HG03060 (cell line): ENCODE results near the gene DNMT3B.
"Not testable (repeated sequence)": the region's sequence is repeated elsewhere in the genome, so short reads cannot be mapped to it uniquely, and the experiment has no call there.

ENCODE experiments used
- ATAC-seq: cut with Tn5 transposase; IDR thresholded peaks from one replicate; pipeline ENCODE4 v1.9.1; 2021; ENCODE audit warnings: low read depth, moderate number of reproducible peaks; ENCODE audit not compliant: unreplicated experiment

Gene DNMT3B

DNA sequence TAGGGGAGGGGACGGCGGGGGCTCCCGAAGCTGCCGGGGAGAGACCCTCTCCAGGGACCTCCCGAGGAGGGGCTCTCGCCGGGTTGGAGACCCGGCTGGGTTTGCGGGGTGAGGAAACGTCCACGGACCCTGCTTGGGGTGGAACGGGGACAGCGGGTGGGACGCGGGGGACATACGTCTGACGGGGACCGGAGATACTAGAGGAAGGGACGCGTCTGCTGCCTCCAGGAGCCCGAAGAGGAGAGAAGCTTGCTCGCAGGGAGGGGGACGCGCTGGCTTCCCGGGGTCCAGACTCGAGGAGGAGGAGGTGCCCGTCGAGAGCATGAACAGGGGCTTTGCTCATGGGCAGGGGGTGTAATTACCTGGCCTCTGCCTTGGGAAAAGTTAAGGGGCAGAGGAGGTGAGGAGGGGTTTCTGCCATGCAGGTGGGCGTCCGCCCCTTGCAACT, 593 bp downstream of the DNMT3B start:
- no peak for ATAC-seq

DNA sequence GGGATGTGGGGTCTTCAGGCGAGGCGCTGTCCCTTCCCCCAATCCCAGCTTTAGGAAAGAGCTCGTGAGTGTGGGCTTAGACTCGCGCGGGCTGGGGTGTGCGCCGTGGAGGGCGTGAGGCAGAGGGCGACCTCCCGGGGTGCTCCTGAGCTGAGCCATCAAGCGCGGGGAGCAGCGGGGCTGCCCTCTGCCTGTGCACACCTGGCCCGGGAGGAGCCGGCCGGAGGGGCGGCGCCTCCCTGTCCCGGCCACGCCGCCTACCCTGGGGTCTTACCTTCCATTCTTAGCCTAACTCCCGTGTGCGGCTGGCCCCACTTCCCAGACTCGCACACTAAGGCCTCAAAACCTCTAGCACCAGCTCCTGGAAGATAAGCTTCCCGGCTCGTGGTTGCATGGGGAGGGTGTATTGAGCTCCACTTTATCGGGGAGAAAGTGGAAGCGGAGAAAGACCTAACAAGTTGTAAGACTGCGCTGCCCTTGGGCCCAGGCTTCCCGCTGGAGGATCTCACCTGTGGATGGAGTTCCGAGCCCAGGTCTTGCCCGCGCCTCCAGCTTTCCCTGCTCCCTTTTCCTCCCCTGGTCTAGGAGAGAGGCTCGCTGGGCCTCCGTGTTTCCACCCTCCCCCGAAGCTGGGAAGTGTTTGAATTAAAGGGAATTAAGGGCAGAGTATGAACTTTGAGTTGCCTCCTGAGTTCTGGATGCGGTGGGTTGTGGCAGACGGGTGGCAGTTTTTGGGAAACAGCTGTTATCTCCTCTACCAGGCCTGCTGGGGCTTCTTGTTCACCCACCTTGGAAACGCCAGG, 1.2 kb downstream of the DNMT3B start:
- ATAC-seq, result no peak

DNA sequence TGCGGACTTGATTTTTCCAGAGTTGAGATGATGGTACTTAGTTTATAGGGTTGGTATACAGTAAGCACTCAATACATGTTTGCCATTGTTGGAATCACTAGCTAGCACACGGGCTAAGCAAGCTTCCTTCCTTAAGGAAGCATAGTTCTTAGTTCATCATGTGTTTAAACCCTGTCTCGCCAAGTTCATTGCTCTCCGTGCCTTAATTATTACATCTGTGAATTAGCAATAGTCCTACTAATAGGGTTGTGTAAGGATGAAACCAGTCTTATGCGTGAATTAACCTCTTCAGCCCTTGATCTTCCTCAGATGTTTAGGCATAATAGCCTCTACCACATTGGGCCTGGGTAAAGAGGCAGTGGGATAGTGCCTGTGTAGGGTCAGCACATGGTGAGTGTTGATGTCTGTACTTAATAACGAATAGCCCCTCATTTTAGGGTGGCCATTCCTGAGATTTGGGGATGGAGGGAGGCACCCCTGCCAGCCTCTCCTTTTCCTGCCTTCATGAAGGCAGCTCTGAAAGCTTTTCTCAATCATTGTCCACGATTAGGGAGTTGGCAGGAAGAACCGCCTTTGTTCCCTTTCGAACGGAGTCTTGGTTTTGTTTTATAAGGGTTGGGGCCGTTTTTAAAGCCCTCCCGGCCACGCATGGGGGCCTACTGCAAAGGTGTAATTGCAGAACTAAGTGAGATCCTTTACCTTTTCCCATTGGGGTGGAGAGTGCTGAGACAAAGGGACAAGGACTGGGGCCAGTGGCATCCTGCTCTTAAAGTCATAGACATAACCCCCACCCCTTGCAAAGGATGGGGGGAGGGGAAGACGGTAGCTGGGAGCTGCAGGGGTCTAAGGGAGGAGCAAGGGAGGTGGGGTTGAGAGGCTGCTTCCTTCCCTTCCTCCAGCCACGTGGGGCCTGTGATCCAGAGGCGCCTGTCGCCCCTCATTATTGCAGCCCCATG, 2.1 kb downstream of the DNMT3B start:
- ATAC-seq, result no peak

DNA sequence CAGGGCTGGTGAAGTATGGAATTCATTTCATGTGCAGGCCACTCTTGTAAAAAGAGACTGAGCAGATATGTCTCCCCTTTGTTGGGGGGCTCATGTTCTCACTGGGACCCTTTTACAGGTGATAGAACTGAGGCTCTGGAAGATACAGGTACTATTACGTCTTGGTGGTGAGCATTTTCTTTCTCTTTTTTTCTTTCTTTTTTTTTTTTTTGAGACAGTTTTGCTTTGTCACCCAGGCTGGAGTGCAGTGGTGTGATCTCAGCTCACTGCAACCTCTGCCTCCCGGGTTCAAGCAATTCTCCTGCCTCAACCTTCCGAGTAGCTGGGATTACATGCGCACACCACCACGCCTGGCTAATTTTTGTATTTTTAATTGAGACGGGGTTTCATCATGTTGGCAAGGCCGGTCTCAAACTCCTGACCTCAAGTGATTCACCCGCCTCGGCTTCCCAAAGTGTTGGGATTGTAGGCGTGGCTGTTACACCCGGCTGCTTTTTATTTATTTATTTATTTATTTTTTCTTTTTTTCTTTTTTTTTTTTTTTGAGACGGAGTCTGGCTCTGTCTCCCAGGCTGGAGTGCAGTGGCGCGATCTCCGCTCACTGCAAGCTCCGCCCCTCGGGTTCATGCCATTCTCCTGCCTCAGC, 3.2 kb downstream of the DNMT3B start:
- not testable (repeated sequence) for ATAC-seq

DNA sequence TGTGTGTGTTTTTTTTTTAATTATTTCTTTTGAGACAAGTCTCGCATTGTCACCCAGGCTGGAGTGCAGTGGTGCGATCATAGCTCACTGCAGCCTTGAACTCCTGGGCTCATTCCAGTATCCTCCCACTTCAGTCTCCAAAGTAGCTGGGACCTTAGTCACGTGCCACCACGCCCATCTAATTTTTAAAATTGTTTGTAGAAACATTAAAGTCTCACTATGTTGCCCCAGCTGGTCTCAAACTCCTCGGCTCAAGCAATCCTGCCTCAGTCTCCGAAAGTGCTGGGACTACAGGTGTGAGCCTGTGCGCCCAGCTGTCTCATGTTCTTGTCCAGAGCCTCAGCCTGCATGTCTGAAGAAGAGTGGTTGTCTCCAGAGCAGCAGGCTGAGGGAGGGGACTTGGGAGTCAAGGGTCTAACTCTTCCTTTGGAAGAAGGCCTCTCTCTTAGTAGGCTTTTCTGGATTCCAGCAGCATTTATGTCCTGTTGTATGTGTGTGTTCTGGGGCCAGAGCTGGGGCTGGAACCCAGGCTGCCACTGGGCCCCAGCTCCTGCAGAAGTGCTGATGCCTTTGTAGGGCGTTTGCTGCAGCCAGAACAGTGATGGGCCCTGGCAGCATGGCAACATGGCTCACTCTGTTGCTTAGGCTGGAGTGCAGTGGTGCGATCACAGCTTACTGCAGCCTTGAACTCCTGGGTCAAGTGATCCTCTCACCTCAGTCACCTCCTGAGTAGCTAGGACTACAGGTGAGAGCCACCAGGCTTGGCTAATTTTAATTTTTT, 5.4 kb downstream of the DNMT3B start:
- no peak for ATAC-seq

DNA sequence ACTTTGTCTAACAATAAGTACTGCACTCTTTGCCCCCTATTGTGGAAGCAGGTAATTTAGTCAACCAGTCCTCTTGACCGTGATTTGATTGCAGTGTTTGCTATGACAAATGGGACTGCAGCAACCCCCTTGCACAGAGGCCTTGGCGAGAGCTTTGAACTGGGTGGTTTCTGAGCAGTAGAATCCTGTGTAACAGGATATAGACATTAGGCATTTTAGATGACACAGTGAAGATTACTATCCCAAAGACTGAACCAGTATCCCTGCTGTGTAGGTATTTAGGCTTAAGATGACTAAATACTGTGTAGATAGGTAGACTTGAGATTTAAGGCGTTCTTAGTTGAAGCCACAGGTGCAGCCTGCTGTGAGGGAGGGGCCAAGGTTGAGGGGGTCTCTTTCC, 9.9 kb downstream of the DNMT3B start:
- no peak for ATAC-seq

DNA sequence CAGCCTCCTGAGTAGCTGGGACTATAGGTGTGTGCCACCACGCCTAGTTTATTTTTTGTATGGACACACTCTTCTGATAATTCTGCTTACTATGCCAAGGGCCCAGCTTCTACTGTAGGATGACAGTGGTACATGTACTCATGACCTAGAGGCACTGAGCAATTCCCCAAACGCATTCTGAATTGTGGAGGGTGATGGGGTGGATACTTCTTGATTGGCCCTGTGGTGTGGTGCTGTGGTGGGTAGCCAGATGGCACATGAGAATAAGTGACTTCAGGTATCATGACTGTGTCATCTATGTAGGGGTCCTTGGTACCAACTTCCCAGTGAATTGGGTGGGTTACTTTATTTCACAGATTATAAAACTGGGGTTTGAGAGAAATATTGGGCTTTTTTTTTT, 11.0 kb downstream of the DNMT3B start:
- ATAC-seq, result no peak

DNA sequence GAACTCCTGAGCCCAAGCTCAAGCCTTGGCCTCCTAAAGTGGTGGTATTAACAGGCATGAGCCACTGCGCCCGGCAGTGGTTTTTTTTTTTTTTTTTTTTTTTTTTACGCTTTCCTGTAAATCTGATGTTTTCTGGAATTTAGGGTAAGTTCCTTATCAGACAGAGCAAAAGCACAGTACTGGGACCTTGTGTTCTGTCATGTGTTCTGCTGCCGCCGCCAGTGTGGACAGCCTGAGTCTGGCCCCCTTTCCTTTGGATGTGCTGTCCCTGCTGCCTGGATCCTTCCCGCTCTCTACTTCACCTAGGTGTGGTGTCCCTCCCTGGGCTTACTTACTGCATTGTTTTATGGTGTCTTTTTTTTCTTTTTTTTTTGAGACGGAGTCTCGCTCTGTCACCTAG, 11.7 kb downstream of the DNMT3B start:
- no peak for ATAC-seq

DNA sequence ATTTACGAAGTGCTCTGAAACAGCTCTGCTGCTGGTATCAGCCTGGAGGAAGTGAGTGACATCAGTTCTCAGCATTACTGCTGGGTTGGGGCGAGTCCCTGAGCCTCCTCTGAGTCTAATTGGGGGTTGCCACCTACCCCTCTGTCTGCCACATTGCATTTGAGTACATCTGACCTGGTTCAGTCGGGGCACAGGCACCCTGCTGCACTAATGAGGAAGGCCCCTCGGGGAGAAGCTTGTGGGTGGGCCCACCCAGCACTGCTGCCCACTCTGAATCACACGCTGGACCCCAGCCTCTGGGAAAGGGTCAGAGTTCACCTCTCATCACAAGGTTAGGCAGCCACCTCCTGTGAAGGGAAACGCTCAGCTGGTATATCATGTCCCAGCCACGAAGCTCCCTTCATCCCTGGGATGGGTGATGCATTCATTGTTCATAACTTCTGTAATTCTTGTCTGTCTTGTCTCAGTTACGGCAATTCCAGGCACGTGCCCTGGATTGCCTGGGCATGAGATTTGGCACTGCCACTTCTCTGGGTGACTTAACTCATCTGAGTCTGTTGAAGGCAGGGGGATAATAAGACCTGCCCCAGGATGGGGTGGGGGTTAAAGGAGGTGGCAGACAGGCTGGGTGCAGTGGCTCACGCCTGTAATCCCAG, 13.3 kb downstream of the DNMT3B start:
- ATAC-seq, result no peak

DNA sequence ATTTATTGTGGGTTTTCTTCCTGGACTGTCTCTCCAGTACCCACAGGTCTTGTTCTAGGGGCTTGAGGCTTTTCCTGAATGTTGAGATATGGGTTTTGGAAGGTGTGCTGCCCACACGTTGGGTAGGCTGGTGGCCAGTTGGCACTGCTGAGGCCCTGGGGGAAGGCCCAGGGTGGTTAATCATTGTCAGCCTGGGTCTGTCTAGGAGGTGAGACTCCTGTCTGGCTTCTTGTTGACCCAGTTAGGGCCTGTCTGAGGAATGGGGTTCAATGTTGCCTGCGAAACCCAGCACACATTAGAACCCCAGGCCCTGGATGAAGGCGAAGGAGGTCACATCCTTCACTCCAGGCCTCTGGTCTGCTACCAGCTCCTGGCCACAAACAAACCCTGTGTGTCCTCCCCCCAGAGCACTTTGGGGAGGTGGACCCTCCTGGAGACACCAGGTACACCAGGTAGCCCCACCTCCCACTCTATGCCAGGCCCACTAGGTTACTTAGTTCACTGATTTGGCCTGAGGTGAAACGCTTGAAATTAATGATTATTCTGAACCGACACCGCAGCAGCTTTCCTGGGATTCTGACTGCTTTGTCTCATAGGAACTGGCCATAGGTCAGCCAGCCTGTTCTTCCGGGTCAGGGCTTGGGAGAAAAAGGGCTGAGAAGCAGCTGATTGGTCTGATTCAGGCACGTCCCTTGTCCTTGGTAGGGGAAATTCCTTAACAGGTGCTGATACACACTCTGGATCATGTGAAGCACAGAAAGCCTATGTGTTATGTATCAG, 15.2 kb downstream of the DNMT3B start:
- ATAC-seq, result no peak

DNA sequence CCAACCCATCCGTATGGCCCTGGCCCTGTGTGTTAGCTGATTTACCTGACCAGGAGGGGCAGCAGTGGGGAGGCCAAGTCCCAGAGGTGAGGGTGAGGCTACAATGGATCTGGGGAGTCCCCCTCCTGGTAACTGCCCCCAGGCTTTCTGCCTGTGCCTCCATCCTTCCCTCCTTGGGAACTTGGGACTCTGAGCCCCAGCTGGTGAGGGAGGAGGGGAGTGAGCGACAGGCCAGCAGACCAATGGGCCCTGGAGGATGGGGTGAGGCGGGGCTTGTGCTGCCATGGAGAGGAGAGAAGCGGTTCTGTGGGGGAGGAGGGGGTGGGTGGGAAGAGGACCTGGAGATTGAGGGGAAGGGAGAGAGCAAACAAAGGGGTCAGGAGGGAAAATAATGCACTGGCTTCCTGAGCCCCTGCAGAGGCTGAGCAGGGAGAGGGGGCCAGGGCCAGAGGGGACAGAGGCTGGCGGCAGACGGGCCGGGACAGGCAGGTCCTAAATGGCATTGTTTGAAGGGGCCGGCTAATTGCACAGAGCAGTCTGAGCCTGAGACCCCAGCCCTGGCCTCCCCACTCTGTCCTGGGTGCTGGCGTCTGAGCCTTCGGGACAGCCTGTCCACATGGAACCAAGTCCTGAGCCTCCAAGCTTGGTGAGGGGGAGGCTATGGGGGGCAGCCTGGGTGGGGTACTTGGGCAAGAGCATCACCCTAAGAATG, 17.5 kb downstream of the DNMT3B start:
- ATAC-seq, result no peak

DNA sequence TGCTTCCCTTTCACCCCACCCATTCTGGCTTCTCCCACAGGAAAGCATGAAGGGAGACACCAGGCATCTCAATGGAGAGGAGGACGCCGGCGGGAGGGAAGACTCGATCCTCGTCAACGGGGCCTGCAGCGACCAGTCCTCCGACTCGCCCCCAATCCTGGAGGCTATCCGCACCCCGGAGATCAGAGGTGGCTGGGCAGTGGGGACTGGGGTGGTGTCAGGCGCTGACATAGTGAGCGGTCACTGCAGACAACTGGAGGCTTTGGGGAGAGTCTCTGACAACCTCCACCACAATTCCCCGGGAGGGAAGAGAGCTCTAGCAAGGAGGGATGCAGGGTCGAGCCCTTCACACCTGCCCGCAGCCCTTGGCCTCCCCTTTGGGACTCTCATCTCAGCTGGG, 18.1 kb downstream of the DNMT3B start:
- ATAC-seq, result no peak

DNA sequence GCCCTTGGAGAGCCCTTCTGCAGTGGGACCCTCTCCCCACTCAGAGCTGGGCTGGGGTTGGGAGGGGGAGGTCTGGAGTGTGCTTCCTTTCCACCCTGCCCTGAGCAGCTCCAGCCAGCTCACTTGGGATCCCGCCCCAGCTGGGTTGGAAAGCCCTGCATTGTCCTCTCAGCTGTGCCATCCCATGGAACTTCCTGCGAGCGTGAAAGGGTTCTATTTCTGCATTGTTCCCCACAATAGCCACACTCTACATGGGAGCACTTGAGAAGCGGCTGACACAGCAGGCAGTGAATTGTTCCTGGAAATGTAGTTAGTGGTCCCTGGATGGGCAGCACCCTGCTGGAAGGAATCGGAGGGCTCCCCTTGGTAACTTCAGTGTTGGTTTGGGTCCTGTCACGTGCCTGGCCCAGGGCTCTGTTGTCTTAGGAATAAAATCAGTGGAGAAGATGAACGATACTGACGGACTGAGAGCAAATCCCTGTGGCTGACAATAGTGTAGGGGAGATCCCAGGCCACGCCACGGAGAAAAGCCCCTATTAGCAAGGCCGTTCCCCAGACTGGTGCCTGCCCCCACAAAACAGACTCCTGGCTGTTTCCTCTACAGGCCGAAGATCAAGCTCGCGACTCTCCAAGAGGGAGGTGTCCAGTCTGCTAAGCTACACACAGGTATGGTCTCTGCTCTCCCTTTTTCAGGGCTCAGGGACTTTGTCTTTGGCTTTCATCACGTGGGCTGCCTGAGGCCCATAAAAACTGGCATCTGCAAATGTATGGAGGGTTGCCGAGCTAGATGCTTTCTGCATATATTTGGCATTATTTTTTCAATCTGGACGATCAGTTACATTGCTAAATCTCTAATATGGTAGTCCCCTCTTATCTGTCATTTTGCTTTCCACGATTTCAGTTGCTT, 18.8 kb downstream of the DNMT3B start:
- no peak for ATAC-seq

DNA sequence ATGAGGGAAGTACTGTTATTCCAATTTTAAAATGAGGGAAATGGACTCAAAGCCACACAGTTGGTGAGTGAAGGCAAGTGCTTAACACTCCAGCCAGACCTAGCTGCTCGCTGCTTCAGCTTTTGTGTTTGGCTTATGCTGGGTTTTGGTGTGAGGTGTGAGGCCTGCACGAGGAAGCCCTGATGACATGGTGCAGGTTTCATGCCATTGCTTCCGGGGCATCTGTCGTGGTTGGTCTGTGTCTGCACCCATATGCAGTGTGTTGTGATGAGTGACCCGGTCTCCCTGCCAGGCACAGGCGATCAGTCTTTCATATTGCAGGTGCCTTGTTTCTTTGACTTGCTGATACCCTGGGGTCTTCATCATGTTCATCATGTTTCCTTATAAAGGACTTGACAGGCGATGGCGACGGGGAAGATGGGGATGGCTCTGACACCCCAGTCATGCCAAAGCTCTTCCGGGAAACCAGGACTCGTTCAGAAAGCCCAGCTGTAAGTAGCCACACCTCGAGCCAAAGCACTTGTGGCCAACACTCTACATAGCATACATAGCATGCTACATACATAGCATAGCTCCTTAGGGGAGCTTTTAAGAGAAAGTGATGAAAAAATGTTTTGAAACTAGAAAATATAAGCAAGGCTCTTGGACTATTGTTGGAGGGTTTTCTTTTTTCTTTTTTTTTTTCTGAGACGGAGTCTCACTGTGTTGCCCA, 22.3 kb downstream of the DNMT3B start:
- ATAC-seq, result no peak

DNA sequence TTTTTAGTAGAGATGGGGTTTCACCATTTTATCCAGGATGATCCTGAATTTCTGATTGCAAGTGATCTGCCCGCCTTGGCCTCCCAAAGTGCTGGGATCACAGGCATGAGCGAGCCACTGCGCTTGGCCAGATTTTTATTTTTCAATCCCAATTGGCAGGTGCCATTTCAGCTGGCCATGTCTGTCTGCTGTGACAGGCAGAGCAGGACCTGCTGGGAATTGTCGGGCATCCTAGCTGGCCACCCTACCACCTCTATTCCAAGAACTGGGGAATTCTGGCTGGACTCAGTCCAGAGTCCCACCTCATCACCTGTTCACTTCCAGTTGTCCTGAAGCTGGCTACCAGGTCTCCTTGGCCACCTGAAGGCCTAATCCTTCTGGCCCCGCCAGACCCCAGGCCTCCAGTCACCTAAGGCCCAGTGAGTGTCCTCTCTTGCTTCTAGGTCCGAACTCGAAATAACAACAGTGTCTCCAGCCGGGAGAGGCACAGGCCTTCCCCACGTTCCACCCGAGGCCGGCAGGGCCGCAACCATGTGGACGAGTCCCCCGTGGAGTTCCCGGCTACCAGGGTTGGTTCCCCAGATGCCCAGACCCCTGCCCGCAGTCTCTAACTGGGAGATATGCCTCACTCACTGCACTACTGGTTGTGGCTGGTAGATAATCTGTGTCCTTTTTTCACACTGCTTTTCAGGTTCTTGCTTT, 24.0 kb downstream of the DNMT3B start:
- no peak for ATAC-seq

DNA sequence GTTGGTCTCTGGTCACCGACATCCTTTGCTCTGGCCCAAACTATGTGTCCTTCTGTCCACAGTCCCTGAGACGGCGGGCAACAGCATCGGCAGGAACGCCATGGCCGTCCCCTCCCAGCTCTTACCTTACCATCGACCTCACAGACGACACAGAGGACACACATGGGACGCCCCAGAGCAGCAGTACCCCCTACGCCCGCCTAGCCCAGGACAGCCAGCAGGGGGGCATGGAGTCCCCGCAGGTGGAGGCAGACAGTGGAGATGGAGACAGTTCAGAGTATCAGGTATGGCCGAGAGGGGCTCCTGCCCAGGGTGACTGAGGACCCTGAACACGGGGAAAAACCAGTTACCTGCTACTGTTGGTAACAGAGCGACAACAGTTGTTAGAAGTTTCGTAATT, 25.0 kb downstream of the DNMT3B start:
- no peak for ATAC-seq
